Head of caudate nucleus (tissue), 42 donors: Measurements from ENCODE around the gene UCN.
"Not testable (repeated sequence)": the region's sequence is repeated elsewhere in the genome, so short reads cannot be mapped to it uniquely, and the experiment has no call there.

Source experiments
- DNase-seq, 42 donors: peaks; one replicate each; pipeline versions ENCODE4 v3.0.0 to v3.0.0-alpha.2; 2020 to 2021; ENCODE audit warnings: mixed read lengths in 7 of 42
- intact Hi-C: fragments of 100-400 bp; cut with DNase I; formaldehyde crosslinking; loops from one replicate; pipeline ENCODE4 v1.15.0; 2022

Gene UCN

GRCh38 chr2:27319839-27320238, 11.6 kb upstream of the UCN start:
- intact Hi-C loops, DNase-seq: not testable (repeated sequence)

- intact Hi-C loops = no loop called here
- peak; percentile 15 to 89 (median 64) for DNase-seq
Measured at GRCh38 chr2:27316655-27317412, 8.6 kb upstream of the UCN start.

GRCh38 chr2:27315122-27315521, 6.9 kb upstream of the UCN start:
- intact Hi-C loops = no loop called here
- DNase-seq = no peak

GRCh38 chr2:27314709-27315108, 6.5 kb upstream of the UCN start:
- DNase-seq = no peak
- intact Hi-C loops = no loop called here

GRCh38 chr2:27313882-27314645, 5.8 kb upstream of the UCN start:
- intact Hi-C loops = no loop called here
- DNase-seq = no peak

- intact Hi-C loops = no loop called here
- no peak for DNase-seq
Measured at GRCh38 chr2:27312152-27312551, 3.9 kb upstream of the UCN start.

- no peak for DNase-seq
- intact Hi-C loops = no loop called here
Measured at GRCh38 chr2:27309651-27310050, 1.4 kb upstream of the UCN start.

- intact Hi-C loops = no loop called here
- no peak for DNase-seq
Measured at GRCh38 chr2:27307545-27308358, 493 bp downstream of the UCN start.

- DNase-seq = no peak
- intact Hi-C loops = no loop called here
Measured at GRCh38 chr2:27307287-27307544, 1.0 kb downstream of the UCN start.

- intact Hi-C loops = no loop called here
- peak in 14 of 42 donors; percentile 4 to 50 (median 26) for DNase-seq
Measured at GRCh38 chr2:27306573-27307286, 1.5 kb downstream of the UCN start.

GRCh38 chr2:27306136-27306535, 2.1 kb downstream of the UCN start:
- no peak for DNase-seq
- intact Hi-C loops = no loop called here

GRCh38 chr2:27305516-27305915, 2.7 kb downstream of the UCN start:
- intact Hi-C loops = no loop called here
- no peak for DNase-seq

GRCh38 chr2:27304488-27305240, 3.6 kb downstream of the UCN start:
- intact Hi-C loops = no loop called here
- no peak for DNase-seq

- intact Hi-C loops = no loop called here
- peak in 31 of 42 donors; percentile 21 to 80 (median 48) for DNase-seq
Measured at GRCh38 chr2:27303093-27304025, 4.9 kb downstream of the UCN start.

- intact Hi-C loops, DNase-seq: not testable (repeated sequence)
Measured at GRCh38 chr2:27300606-27301005, 7.6 kb downstream of the UCN start.

- intact Hi-C loops = no loop called here
- no peak for DNase-seq
Measured at GRCh38 chr2:27298391-27299080, 9.7 kb downstream of the UCN start.

- no peak for DNase-seq
- intact Hi-C loops = no loop called here
Measured at GRCh38 chr2:27297195-27297594, 11.1 kb downstream of the UCN start.
